ENCODE data around the gene ANKRD11.

Gene ANKRD11

GRCh38 chr16:89489898-89490438 is 393 bp downstream of the ANKRD11 start:
- in situ Hi-C loops (cut with HindIII; ENCODE audit: low sequenced_read_pairs), result no loop called here
- peak overlapping the region; percentile 72 for H3K4me3 ChIP-seq (ENCODE audit: low read depth, low read length)
- DNase-seq (ENCODE audit: low read depth, low spot score), result no peak
- TF ChIP-seq CTCF (IDR thresholded peaks at IDR 0.05; ENCODE audit: low read depth, low read length), result no peak

- peak; percentile 92 for DNase-seq (ENCODE audit: low read depth, low spot score)
- in situ Hi-C loops (cut with HindIII; ENCODE audit: low sequenced_read_pairs), result no loop called here
- H3K4me3 ChIP-seq (ENCODE audit: low read depth, low read length), result peak overlapping the region; percentile 72
- TF ChIP-seq CTCF (IDR thresholded peaks at IDR 0.05; ENCODE audit: low read depth, low read length), result peak; percentile 8
Measured at GRCh38 chr16:89489040-89489897, 1.1 kb downstream of the ANKRD11 start.

DNA sequence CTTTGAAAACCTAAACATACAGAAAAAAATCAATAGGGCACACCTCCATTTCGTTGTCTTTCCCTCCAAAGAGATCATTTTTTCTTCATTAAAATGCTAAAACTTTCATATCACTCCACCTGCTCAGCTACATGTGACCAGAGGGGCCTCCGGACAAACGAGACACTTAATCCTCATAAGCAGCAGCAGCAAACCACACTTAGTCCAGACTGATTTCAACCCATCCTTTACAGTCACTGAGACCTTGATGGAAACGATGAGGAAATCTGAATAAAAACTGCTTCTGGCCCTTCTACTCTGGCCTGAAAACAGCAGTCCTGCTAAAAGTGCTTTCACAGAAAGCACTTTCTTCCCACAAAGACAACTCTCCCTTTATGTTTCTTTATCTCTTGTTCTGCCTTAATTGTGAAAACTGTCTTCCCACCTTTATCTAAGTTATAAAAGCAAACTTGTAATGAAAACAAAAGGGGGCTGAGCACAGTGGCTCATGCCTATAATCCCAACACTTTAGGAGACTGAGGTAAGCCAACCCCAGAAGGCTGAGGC is 4.6 kb downstream of the ANKRD11 start:
- no peak for DNase-seq (ENCODE audit: low read depth, low spot score)
- H3K4me3 ChIP-seq (ENCODE audit: low read depth, low read length), result no peak overlapping the region
- in situ Hi-C loops (cut with HindIII; ENCODE audit: low sequenced_read_pairs), result no loop called here
- no peak for TF ChIP-seq CTCF (IDR thresholded peaks at IDR 0.05; ENCODE audit: low read depth, low read length)

- no peak for DNase-seq (ENCODE audit: low read depth, low spot score)
- H3K4me3 ChIP-seq (ENCODE audit: low read depth, low read length), result no peak overlapping the region
- TF ChIP-seq CTCF (IDR thresholded peaks at IDR 0.05; ENCODE audit: low read depth, low read length), result no peak
- in situ Hi-C loops (cut with HindIII; ENCODE audit: low sequenced_read_pairs), result no loop called here
Measured at GRCh38 chr16:89484923-89485679, 5.3 kb downstream of the ANKRD11 start.

- H3K4me3 ChIP-seq (ENCODE audit: low read depth, low read length), result no peak overlapping the region
- no peak for TF ChIP-seq CTCF (IDR thresholded peaks at IDR 0.05; ENCODE audit: low read depth, low read length)
- in situ Hi-C loops (cut with HindIII; ENCODE audit: low sequenced_read_pairs), result no loop called here
- no peak for DNase-seq (ENCODE audit: low read depth, low spot score)
Measured at GRCh38 chr16:89484041-89484501, 6.3 kb downstream of the ANKRD11 start.

GRCh38 chr16:89482817-89483205 is 7.5 kb downstream of the ANKRD11 start:
- in situ Hi-C loops (cut with HindIII; ENCODE audit: low sequenced_read_pairs), result no loop called here

More at GRCh38 chr16:89482817-89483205, 7.5 kb downstream of the ANKRD11 start:
- no peak for TF ChIP-seq CTCF (IDR thresholded peaks at IDR 0.05; ENCODE audit: low read depth, low read length)
- no peak overlapping the region for H3K4me3 ChIP-seq (ENCODE audit: low read depth, low read length)
- DNase-seq (ENCODE audit: low read depth, low spot score), result no peak

Data from astrocyte of the spinal cord (primary cell).